Neuronal stem cell (in vitro differentiated cells): ENCODE measurements around the gene RNF213.

Source experiments
- DNase-seq: peaks from one replicate; pipeline ENCODE4 v3.0.0-alpha.2; 2013; ENCODE audit warnings: low spot score
- H2AFZ ChIP-seq: one replicate; pipeline ENCODE4 v1.6.1; 2013; ENCODE audit warnings: mild to moderate bottlenecking, low read length, inconsistent platforms
- H2AK5ac ChIP-seq: 2 replicates; pipeline ENCODE4 v1.6.1; 2013; ENCODE audit warnings: low read depth, mild to moderate bottlenecking, inconsistent platforms, low read length, moderate library complexity, mixed read lengths
- H2BK120ac ChIP-seq: 2 replicates; pipeline ENCODE4 v1.6.1; 2013; ENCODE audit warnings: low read depth, mild to moderate bottlenecking, inconsistent platforms, low read length, moderate library complexity, mixed read lengths
- H2BK12ac ChIP-seq: one replicate; pipeline ENCODE4 v1.6.1; 2013; ENCODE audit warnings: low read length, inconsistent platforms
- H2BK15ac ChIP-seq: 2 replicates; pipeline ENCODE4 v1.6.1; 2013; ENCODE audit warnings: mild to moderate bottlenecking, low read length, inconsistent platforms, mixed read lengths
- H2BK5ac ChIP-seq: one replicate; pipeline ENCODE4 v1.6.1; 2013; ENCODE audit warnings: inconsistent platforms, mild to moderate bottlenecking, low read length, moderate library complexity
- H3K14ac ChIP-seq: one replicate; pipeline ENCODE4 v1.6.1; 2013; ENCODE audit warnings: low read length, inconsistent platforms
- H3K18ac ChIP-seq: 2 replicates; pipeline ENCODE4 v1.6.1; 2013; ENCODE audit warnings: low read length, inconsistent platforms
- H3K23ac ChIP-seq: 2 replicates; pipeline ENCODE4 v1.6.1; 2013; ENCODE audit warnings: low read depth, mild to moderate bottlenecking, mixed read lengths, low read length, inconsistent platforms; ENCODE audit not compliant: poor library complexity
- H3K27ac ChIP-seq: replicated peaks from 3 replicates; pipeline ENCODE4 v1.5.1; 2013; ENCODE audit warnings: low read length, inconsistent platforms
- H3K27me3 ChIP-seq, 3 experiments: 2 replicates each; pipeline ENCODE4 v1.6.1; 2013; ENCODE audit warnings: low read length in 3 of 3, mild to moderate bottlenecking in 2 of 3, inconsistent platforms in 1 of 3, low read depth in 1 of 3, mixed read lengths in 1 of 3, moderate library complexity in 1 of 3; ENCODE audit not compliant: control insufficient read depth in 3 of 3, insufficient read depth in 3 of 3
- H3K36me3 ChIP-seq, 2 donors: replicated peaks in 1 of 2; 2 replicates each; pipeline ENCODE4 v1.6.1; 2013; ENCODE audit warnings: low read length in 2 of 2; ENCODE audit not compliant: control insufficient read depth in 2 of 2, insufficient read depth in 2 of 2
- H3K4ac ChIP-seq: 2 replicates; pipeline ENCODE4 v1.6.1; 2013; ENCODE audit warnings: inconsistent platforms, mild to moderate bottlenecking, low read length, moderate library complexity
- H3K4me1 ChIP-seq, 2 donors: 1 replicate in 1 of 2; 2 replicates in 1 of 2; pipeline ENCODE4 v1.6.1; 2013; ENCODE audit warnings: low read length in 2 of 2, low read depth in 1 of 2; ENCODE audit not compliant: control insufficient read depth in 2 of 2, insufficient read depth in 1 of 2
- H3K4me2 ChIP-seq: one replicate; pipeline ENCODE4 v1.6.1; 2013; ENCODE audit warnings: mild to moderate bottlenecking, low read length, inconsistent platforms; ENCODE audit not compliant: insufficient read depth, poor library complexity, severe bottlenecking
- H3K4me3 ChIP-seq, 2 donors: 2 replicates each; pipeline ENCODE4 v1.5.1; 2013; ENCODE audit warnings: low read length in 2 of 2, mild to moderate bottlenecking in 2 of 2, inconsistent platforms in 1 of 2, moderate library complexity in 1 of 2
- H3K79me1 ChIP-seq: one replicate; pipeline ENCODE4 v1.6.1; 2013; ENCODE audit warnings: low read depth, mild to moderate bottlenecking, inconsistent platforms, low read length, moderate library complexity
- H3K9ac ChIP-seq: one replicate; pipeline ENCODE4 v1.6.1; 2013; ENCODE audit warnings: mild to moderate bottlenecking, low read depth, low read length, inconsistent platforms; ENCODE audit not compliant: poor library complexity
- H3K9me3 ChIP-seq, 2 donors: replicated peaks in 1 of 2; 2 replicates each; pipeline versions ENCODE3 to v1.6.1; 2013; ENCODE audit warnings: low read length in 2 of 2, mild to moderate bottlenecking in 2 of 2, inconsistent platforms in 1 of 2, low read depth in 1 of 2, mixed read lengths in 1 of 2, moderate library complexity in 1 of 2; ENCODE audit not compliant: control insufficient read depth in 2 of 2, insufficient read depth in 1 of 2
- H4K8ac ChIP-seq: one replicate; pipeline ENCODE4 v1.6.1; 2013; ENCODE audit warnings: low read depth, mild to moderate bottlenecking, inconsistent platforms, low read length, moderate library complexity
- H4K91ac ChIP-seq: one replicate; pipeline ENCODE4 v1.6.1; 2013; ENCODE audit warnings: low read length, low read depth, mild to moderate bottlenecking, inconsistent platforms; ENCODE audit not compliant: poor library complexity
- WGBS, 2 donors: extraction: QIAGEN DNeasy Blood & Tissue Kit; methylation state at CpG; one replicate each; pipeline ENCODE4 v1.1.7; 2013; ENCODE audit warnings: missing lambda C conversion rate in 2 of 2, mixed read lengths in 1 of 2; ENCODE audit not compliant: insufficient read length in 2 of 2, insufficient replicate concordance in 1 of 2; ENCODE audit errors: extremely low coverage in 2 of 2; 5-methylcytosine and 5-hydroxymethylcytosine counted together

RNF213 gene

GRCh38 chr17:80433916-80434666 is 173.4 kb downstream of the RNF213 start:
- H4K91ac ChIP-seq, result no peak overlapping the region
- H2BK12ac ChIP-seq, result no peak overlapping the region
- no peak overlapping the region for H3K14ac ChIP-seq
- H3K4me2 ChIP-seq, result no peak overlapping the region
- no peak overlapping the region for H2BK5ac ChIP-seq
- H3K27ac ChIP-seq, result no peak overlapping the region
- no peak overlapping the region for H4K8ac ChIP-seq
- no peak overlapping the region for H3K4me3 ChIP-seq
- no peak overlapping the region for H3K4ac ChIP-seq
- H3K4me1 ChIP-seq, result no peaks in the 10 kb centered on the region
- H3K36me3 ChIP-seq, result no peaks in the 10 kb centered on the region
- WGBS, 2 donors, result no CpG with 5 or more reads among the region's 12 CpGs
- H3K18ac ChIP-seq, result no peak overlapping the region
- H3K9me3 ChIP-seq, result no peaks in the 10 kb centered on the region
- H2AK5ac ChIP-seq, result no peak overlapping the region
- no peak overlapping the region for H2AFZ ChIP-seq
- peaks cover 2% of the 10 kb centered on the region for H3K79me1 ChIP-seq
- no peak overlapping the region for H2BK120ac ChIP-seq
- H2BK15ac ChIP-seq, result no peak overlapping the region
- H3K27me3 ChIP-seq, result peaks cover 0 to 2% (median 0%) of the 10 kb centered on the region in 3 experiments
- no peak overlapping the region for H3K23ac ChIP-seq
- DNase-seq, result no peak
- H3K9ac ChIP-seq, result no peak overlapping the region

- H3K4me1 ChIP-seq, result no peaks in the 10 kb centered on the region
- no peak overlapping the region for H2AK5ac ChIP-seq
- H3K18ac ChIP-seq, result no peak overlapping the region
- no peak overlapping the region for H3K4me3 ChIP-seq
- H3K4ac ChIP-seq, result no peak overlapping the region
- peak overlapping the region; percentile 55 for H3K23ac ChIP-seq
- peaks cover 0 to 2% (median 0%) of the 10 kb centered on the region in 3 experiments for H3K27me3 ChIP-seq
- no peak overlapping the region for H2BK12ac ChIP-seq
- no peak for DNase-seq
- H2BK15ac ChIP-seq, result no peak overlapping the region
- WGBS, 2 donors, result no CpG with 5 or more reads among the region's 10 CpGs
- H3K9ac ChIP-seq, result no peak overlapping the region
- H4K8ac ChIP-seq, result no peak overlapping the region
- H3K27ac ChIP-seq, result no peak overlapping the region
- no peak overlapping the region for H2BK120ac ChIP-seq
- peak overlapping the region; percentile 53 for H2BK5ac ChIP-seq
- H2AFZ ChIP-seq, result no peak overlapping the region
- H3K79me1 ChIP-seq, result no peaks in the 10 kb centered on the region
- no peaks in the 10 kb centered on the region for H3K36me3 ChIP-seq
- H3K9me3 ChIP-seq, result no peaks in the 10 kb centered on the region
- H3K14ac ChIP-seq, result no peak overlapping the region
- H3K4me2 ChIP-seq, result no peak overlapping the region
- no peak overlapping the region for H4K91ac ChIP-seq
These were observed 176.9 kb downstream of the RNF213 start for GRCh38 chr17:80437532-80437931.

DNA sequence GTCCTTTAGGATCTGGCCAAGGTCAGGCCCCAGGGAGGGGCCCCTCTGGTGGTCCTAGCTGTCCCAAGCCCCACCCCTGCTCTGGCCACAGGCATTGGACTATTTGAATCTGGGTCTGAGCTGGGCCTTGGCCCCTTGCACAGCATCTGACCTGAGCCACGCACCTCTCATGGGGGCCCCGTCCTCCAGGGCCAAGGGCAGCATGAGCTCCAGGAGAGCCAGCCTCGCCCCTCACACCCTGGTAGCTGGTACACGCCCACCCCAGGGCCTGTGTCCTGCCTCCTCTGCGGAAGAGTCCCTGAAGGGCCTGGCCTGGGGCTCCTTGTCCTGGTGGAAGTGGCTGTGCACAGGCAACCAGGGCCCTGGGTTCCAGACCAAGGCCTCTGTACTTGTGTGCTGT is 178.2 kb downstream of the RNF213 start:
- H2AFZ ChIP-seq, result no peak overlapping the region

DNA sequence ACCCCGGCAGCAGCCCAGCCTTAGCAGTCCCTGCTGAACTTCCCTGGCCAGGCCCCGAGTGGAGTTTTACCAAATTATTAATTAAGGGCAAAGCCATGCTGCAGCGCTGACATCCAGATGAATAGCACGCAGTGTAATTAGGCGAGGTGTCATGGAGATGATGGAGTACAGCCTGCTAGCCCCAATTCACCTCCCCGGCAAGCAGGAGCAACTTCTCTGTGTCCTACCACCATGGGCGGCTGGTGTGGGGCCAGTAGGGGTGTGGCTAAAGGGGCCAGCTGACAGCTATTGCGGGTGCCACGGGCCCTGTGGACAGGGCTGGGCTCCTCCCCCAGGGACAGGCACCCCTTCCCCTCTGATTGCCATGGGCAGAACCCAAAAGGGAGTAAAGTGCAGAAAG is 178.8 kb downstream of the RNF213 start:
- Histone ChIP-seq H3K27ac (no peak overlapping the region), H2BK12ac (no peak overlapping the region), H3K9me3 (no peaks in the 10 kb centered on the region), H4K8ac (no peak overlapping the region), H3K23ac (no peak overlapping the region), H2AK5ac (no peak overlapping the region), H2BK5ac (no peak overlapping the region), H2BK120ac (no peak overlapping the region), H3K27me3 (peaks cover 0 to 18% (median 2%) of the 10 kb centered on the region in 3 experiments), H3K18ac (no peak overlapping the region), H2BK15ac (no peak overlapping the region), H4K91ac (no peak overlapping the region), H3K4me2 (no peak overlapping the region), H3K4ac (no peak overlapping the region), H3K4me3 (no peak overlapping the region), H3K79me1 (no peaks in the 10 kb centered on the region), H2AFZ (no peak overlapping the region), H3K9ac (no peak overlapping the region), H3K4me1 (peaks cover 4 to 6% of the 10 kb centered on the region in 2 donors), H3K36me3 (no peaks in the 10 kb centered on the region), H3K14ac (no peak overlapping the region)
- WGBS, 2 donors, result no CpG with 5 or more reads among the region's 9 CpGs
- DNase-seq, result no peak

More for the DNA sequence above, 178.2 kb downstream of the RNF213 start:
- Histone ChIP-seq H2BK5ac (peak overlapping the region; percentile 13), H4K91ac (no peak overlapping the region), H3K4me2 (no peak overlapping the region), H3K14ac (no peak overlapping the region), H3K9me3 (no peaks in the 10 kb centered on the region), H2BK12ac (no peak overlapping the region), H2AK5ac (peak overlapping the region; percentile 84), H2BK15ac (no peak overlapping the region), H3K23ac (no peak overlapping the region), H2BK120ac (no peak overlapping the region), H3K4me3 (no peak overlapping the region), H3K27ac (no peak overlapping the region), H3K27me3 (peaks cover 0 to 13% (median 2%) of the 10 kb centered on the region in 3 experiments), H3K4me1 (peaks cover under 1% of the 10 kb centered on the region in 2 donors), H3K4ac (no peak overlapping the region), H3K18ac (no peak overlapping the region), H4K8ac (no peak overlapping the region), H3K79me1 (no peaks in the 10 kb centered on the region), H3K9ac (no peak overlapping the region), H3K36me3 (no peaks in the 10 kb centered on the region)
- WGBS, 2 donors, result no CpG with 5 or more reads among the region's 5 CpGs
- DNase-seq, result no peak
